Measurements from ENCODE around the gene GALNT5.

Gene GALNT5

DNA sequence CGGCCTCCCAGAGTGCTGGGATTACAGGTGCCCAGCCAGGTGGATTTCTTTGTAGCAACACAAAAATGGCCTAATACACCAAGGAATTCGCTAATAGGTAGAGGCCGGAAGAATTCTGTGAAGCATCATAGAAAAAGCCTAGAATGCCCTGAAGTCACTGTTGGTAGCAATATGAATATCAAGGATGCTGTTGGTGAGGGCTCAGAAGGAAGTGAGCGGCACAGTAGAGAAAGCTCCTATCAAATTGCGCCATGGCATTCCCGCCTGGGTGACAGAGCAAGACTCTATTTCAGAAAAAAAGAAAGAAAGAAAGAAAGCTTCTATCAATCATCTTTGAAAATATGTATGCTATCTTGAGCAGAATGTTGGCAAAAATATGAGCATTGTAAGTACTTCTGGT lies 23.8 kb downstream of the GALNT5 start:
- Histone ChIP-seq H3K9me3 (0 out of 2 replicates have a peak, but pooled peaks cover 2% of the 10 kb centered on the region), H3K9ac (no peak overlapping the region), H4K20me1 (no peaks in the 10 kb centered on the region), H3K4me3 (no peak overlapping the region), H3K27ac (no peak overlapping the region), H3K4me2 (no peak overlapping the region), H3K4me1 (no peaks in the 10 kb centered on the region), H3K27me3 (no peaks in the 10 kb centered on the region), H3K36me3 (no peaks in the 10 kb centered on the region)
- no peak for TF ChIP-seq Cebpa-rat (IDR thresholded peaks at IDR 0.05)

DNA sequence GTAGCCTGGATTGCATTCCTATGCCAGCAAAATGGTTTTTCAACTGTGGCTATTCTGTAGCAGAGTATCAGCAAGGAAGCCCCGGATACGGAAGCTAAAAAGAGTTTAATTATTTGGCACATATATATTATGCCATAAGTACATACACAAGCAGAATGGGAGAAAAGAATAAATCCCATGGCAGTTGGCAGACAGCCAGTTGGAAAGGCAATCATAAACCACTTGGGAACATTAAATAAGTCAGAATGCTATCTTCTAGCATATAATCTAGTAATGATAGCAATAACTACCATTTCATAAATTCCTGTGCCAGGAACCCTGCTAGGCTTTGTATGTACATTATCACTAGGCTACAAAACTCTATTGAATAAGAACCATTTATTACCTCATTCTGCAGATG lies 26.0 kb downstream of the GALNT5 start:
- no peak overlapping the region for H3K4me2 ChIP-seq
- no peaks in the 10 kb centered on the region for H3K4me1 ChIP-seq
- no peaks in the 10 kb centered on the region for H3K36me3 ChIP-seq
- no peaks in the 10 kb centered on the region for H4K20me1 ChIP-seq
- no peak overlapping the region for H3K27ac ChIP-seq
- H3K27me3 ChIP-seq: no peaks in the 10 kb centered on the region
- H3K9me3 ChIP-seq: 0 out of 2 replicates have a peak, but pooled peaks cover 2% of the 10 kb centered on the region
- no peak for TF ChIP-seq Cebpa-rat (IDR thresholded peaks at IDR 0.05)
- no peak overlapping the region for H3K9ac ChIP-seq
- H3K4me3 ChIP-seq: no peak overlapping the region

DNA sequence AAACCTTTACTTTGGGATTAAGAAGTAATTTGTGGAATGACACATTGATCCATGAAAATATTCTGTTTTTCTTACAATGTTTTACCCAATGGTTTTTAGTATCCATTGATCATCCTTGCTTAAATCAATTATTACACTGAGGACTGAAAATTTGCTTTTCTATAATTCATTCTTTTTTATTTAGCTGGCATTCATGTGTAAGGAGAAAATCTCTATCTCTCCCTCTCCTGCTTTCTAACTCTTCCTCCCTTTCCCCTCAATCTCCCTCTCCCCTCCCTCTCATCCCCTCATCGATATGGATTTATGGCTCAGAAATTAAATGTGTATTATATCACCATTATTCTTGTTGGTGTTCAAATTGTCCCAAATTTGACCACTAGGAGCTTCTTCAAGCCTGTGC lies 29.7 kb downstream of the GALNT5 start:
- no peak for TF ChIP-seq Cebpa-rat (IDR thresholded peaks at IDR 0.05)
- Histone ChIP-seq H3K4me1 (no peaks in the 10 kb centered on the region), H3K4me2 (no peak overlapping the region), H3K9me3 (no peaks in the 10 kb centered on the region), H3K27me3 (no peaks in the 10 kb centered on the region), H3K9ac (no peak overlapping the region), H3K36me3 (no peaks in the 10 kb centered on the region), H4K20me1 (no peaks in the 10 kb centered on the region), H3K4me3 (no peak overlapping the region), H3K27ac (no peak overlapping the region)

DNA sequence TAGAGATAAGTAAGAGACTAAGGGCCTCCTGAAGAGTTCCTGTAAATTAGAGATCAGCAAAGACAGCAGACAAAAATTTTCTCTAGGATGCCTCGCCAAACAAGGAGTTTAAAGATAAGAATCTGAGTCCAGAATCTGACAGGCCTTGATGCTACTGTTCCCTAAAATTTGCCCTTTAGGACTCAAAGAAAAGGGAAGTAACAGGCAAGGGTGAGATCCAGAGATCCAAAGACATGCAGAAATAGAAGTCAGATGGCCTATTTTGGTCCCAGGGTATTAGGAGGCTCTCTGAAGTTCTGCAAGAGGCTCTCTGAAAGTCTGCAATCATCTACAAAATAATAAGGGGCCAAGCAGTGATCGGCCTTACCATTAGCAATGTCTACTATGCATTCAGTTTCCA lies 33.0 kb downstream of the GALNT5 start:
- no peaks in the 10 kb centered on the region for H3K9me3 ChIP-seq
- H3K27ac ChIP-seq: no peak overlapping the region
- no peak overlapping the region for H3K9ac ChIP-seq
- TF ChIP-seq Cebpa-rat (IDR thresholded peaks at IDR 0.05): no peak
- H3K4me3 ChIP-seq: no peak overlapping the region
- H3K27me3 ChIP-seq: no peaks in the 10 kb centered on the region
- no peaks in the 10 kb centered on the region for H3K4me1 ChIP-seq
- no peaks in the 10 kb centered on the region for H4K20me1 ChIP-seq
- H3K4me2 ChIP-seq: no peak overlapping the region
- no peaks in the 10 kb centered on the region for H3K36me3 ChIP-seq

DNA sequence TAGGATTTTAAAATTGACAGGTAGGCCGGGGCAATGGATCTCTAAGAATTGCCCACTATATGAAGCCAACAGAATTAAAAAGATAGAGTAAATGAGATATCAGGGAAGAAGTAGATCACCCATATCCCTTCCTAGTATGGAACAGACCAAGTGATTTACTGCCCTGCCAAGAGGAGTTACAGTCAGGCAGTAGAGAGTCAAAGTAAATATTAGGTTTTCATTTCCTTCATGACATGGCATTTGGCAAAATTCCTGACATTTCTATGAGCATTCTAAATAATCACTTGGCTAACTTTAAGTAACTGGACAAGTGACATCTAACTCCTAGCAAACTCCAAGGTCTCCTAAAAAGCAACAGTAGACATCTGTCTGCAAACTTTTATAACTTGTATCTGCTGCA lies 33.5 kb downstream of the GALNT5 start:
- H3K27me3 ChIP-seq: no peaks in the 10 kb centered on the region
- no peaks in the 10 kb centered on the region for H3K36me3 ChIP-seq
- H4K20me1 ChIP-seq: no peaks in the 10 kb centered on the region
- no peak overlapping the region for H3K27ac ChIP-seq
- no peaks in the 10 kb centered on the region for H3K9me3 ChIP-seq
- no peak overlapping the region for H3K9ac ChIP-seq
- no peak overlapping the region for H3K4me3 ChIP-seq
- no peak for TF ChIP-seq Cebpa-rat (IDR thresholded peaks at IDR 0.05)
- no peaks in the 10 kb centered on the region for H3K4me1 ChIP-seq
- no peak overlapping the region for H3K4me2 ChIP-seq

DNA sequence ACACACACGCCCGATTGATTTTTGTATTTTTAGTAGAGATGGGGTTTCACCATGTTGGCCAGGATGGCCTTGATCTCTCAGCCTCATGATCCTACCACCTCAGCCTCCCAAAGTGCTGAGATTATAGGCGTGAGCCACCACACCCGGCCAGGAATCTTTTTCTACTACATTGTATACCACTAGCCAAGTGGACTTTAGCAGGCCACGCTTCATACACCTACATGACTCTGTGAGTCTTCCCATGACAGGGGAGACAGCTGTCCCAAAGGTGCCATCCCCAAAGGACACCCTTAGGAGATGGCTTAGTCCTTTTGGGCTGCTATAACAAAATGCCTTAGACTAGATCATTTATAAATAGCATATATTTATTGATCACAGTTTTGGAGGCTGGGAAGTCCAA lies 35.3 kb downstream of the GALNT5 start:
- no peak overlapping the region for H3K9ac ChIP-seq
- no peaks in the 10 kb centered on the region for H3K27me3 ChIP-seq
- TF ChIP-seq Cebpa-rat (IDR thresholded peaks at IDR 0.05): no peak
- no peaks in the 10 kb centered on the region for H3K9me3 ChIP-seq
- H3K27ac ChIP-seq: no peak overlapping the region
- H3K4me2 ChIP-seq: no peak overlapping the region
- no peaks in the 10 kb centered on the region for H3K36me3 ChIP-seq
- no peak overlapping the region for H3K4me3 ChIP-seq
- H3K4me1 ChIP-seq: no peaks in the 10 kb centered on the region
- no peaks in the 10 kb centered on the region for H4K20me1 ChIP-seq

DNA sequence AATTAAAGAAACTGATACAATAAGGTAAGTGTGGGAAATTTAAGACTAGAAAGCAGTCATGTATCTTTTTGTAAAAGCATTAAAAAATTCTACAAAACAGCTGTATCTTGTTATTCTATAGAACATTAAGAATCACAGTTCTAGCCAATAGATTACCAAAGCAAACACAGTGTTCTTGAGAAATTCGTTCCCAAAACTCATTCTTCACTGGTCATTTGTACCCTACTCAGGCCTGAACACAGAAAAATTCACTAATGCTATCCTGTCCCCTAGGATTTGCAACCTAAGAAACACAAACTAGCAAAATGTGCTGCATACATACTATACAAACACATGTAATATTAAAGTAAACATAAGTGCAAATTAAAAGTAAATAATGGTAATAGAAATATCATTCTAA lies 39.0 kb downstream of the GALNT5 start:
- no peaks in the 10 kb centered on the region for H4K20me1 ChIP-seq
- no peak overlapping the region for H3K27ac ChIP-seq
- no peaks in the 10 kb centered on the region for H3K4me1 ChIP-seq
- H3K4me2 ChIP-seq: no peak overlapping the region
- no peak overlapping the region for H3K4me3 ChIP-seq
- no peak overlapping the region for H3K9ac ChIP-seq
- H3K9me3 ChIP-seq: no peaks in the 10 kb centered on the region
- H3K27me3 ChIP-seq: no peaks in the 10 kb centered on the region
- TF ChIP-seq Cebpa-rat (IDR thresholded peaks at IDR 0.05): no peak
- H3K36me3 ChIP-seq: no peaks in the 10 kb centered on the region

DNA sequence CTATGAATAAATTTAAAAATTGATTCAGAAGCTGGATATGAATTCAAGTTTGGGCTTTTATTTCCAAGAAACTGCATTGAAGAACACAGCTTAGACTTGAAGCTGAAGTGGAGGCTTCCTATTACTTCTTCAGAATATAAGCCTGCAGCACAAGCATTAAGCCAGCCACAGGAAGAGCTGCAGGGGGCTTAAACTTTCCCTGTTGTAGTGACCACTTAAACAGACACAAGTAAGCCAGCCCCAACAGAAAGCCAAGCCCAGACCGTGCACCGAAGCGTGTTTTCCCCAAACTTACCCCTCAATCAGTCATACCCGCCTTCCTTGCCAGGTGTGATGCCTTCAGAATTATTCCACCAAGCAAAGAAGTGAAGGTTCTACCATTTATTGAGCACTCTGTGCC lies 39.5 kb downstream of the GALNT5 start:
- H3K36me3 ChIP-seq: no peaks in the 10 kb centered on the region
- H3K4me2 ChIP-seq: no peak overlapping the region
- H4K20me1 ChIP-seq: no peaks in the 10 kb centered on the region
- no peaks in the 10 kb centered on the region for H3K4me1 ChIP-seq
- no peak overlapping the region for H3K9ac ChIP-seq
- no peaks in the 10 kb centered on the region for H3K27me3 ChIP-seq
- H3K9me3 ChIP-seq: no peaks in the 10 kb centered on the region
- no peak overlapping the region for H3K4me3 ChIP-seq
- H3K27ac ChIP-seq: no peak overlapping the region
- TF ChIP-seq Cebpa-rat (IDR thresholded peaks at IDR 0.05): no peak

DNA sequence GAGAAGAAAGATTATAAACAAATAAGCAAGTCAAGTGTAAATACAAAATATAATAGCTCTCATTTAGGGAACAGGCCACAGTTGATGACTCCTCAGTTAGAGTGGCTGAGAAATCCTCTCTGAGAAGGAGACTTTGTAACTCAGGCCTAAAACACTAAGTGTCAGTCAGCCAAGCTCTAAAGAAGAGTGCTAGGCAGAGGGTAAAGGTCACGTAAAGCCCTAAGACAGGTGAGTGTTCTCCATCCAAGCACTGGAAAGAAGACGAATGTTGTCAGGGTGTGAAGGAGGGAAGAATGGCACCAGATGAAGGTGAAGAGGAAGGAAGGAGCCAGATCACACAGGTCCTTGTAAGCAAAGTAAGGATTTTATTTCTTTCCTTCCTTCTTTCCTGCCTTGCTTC lies 43.8 kb downstream of the GALNT5 start:
- H3K9me3 ChIP-seq: no peaks in the 10 kb centered on the region
- H3K9ac ChIP-seq: no peak overlapping the region
- no peak for TF ChIP-seq Cebpa-rat (IDR thresholded peaks at IDR 0.05)
- H3K4me3 ChIP-seq: no peak overlapping the region
- H4K20me1 ChIP-seq: no peaks in the 10 kb centered on the region
- H3K27ac ChIP-seq: no peak overlapping the region
- no peaks in the 10 kb centered on the region for H3K36me3 ChIP-seq
- no peaks in the 10 kb centered on the region for H3K4me1 ChIP-seq
- H3K27me3 ChIP-seq: no peaks in the 10 kb centered on the region
- H3K4me2 ChIP-seq: no peak overlapping the region

DNA sequence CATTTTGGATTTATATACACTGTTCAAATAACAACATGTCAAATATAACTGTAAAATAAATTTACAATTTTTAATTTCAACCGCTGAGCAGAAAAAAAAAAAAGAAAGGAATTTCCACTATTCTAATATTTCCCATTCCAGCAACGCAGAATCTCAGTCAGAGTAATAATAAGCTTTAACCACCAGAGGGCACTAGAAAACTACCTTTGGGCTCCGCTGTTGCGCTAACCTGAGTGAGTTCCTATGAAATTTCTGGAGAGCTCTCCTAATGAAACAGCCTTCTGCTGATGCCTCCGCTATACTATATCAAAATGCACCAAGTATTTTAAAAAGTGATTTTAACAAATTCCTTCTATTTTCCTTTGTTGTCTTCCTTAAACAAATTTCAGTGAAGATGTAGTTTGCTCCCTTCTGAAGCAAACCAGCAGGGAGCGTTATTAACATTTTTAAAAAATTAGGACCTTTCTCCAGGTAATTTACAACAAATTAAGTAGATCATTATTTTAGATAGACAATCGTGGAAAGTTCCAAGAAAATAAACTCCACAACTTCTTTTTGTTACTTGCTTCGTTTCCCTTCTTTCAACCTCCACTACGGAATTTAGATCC lies 45.1 kb downstream of the GALNT5 start:
- H3K27me3 ChIP-seq: no peaks in the 10 kb centered on the region
- no peak overlapping the region for H3K4me3 ChIP-seq
- no peak overlapping the region for H3K9ac ChIP-seq
- no peaks in the 10 kb centered on the region for H3K4me1 ChIP-seq
- H3K36me3 ChIP-seq: no peaks in the 10 kb centered on the region
- H3K9me3 ChIP-seq: no peaks in the 10 kb centered on the region
- no peak overlapping the region for H3K4me2 ChIP-seq
- H4K20me1 ChIP-seq: no peaks in the 10 kb centered on the region
- TF ChIP-seq Cebpa-rat (IDR thresholded peaks at IDR 0.05): no peak
- no peak overlapping the region for H3K27ac ChIP-seq

DNA sequence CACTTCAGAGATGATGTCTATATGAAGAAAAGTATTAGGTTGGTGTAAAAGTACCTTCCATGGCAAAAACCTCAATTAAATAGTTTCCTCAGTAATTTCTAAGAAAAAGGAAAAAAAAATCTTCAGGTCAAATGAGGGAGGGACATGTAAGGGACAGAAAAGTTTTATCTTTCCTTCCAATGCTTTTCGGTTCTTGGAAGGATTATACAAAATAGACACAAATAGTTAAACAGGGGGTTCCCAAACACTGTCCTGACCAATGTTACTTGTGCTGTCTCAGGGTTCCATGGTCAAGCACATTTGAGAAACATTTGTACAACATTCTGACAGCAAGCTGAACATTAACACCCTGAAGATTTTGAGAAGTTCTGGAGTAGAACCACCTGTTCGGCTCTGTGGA lies 46.1 kb downstream of the GALNT5 start:
- H3K4me3 ChIP-seq: no peak overlapping the region
- no peaks in the 10 kb centered on the region for H4K20me1 ChIP-seq
- H3K36me3 ChIP-seq: no peaks in the 10 kb centered on the region
- no peaks in the 10 kb centered on the region for H3K27me3 ChIP-seq
- no peaks in the 10 kb centered on the region for H3K4me1 ChIP-seq
- TF ChIP-seq Cebpa-rat (IDR thresholded peaks at IDR 0.05): no peak
- H3K4me2 ChIP-seq: no peak overlapping the region
- H3K9me3 ChIP-seq: no peaks in the 10 kb centered on the region
- no peak overlapping the region for H3K9ac ChIP-seq
- H3K27ac ChIP-seq: no peak overlapping the region

Measured in BLaER1 (cell line).